B cell (primary cell): ENCODE measurements around the gene TECRL.

ENCODE experiments used
- CTCF ChIP-seq: fragments of 200-600 bp; IDR thresholded peaks from one replicate; pipeline ENCODE4 v1.8.0; 2022; ENCODE audit warnings: antibody characterized with exemption, mild to moderate bottlenecking
- EZH2 ChIP-seq: IDR thresholded peaks from 2 replicates; pipeline ENCODE4 v1.6.1; 2012; ENCODE audit warnings: borderline replicate concordance, low read depth, mild to moderate bottlenecking, moderate library complexity, low read length; ENCODE audit not compliant: insufficient read depth, poor library complexity, severe bottlenecking

GRCh38 chr4:64405761-64406160 lies 3.5 kb downstream of the TECRL start:
- TF ChIP-seq CTCF, result no peak
- no peak for TF ChIP-seq EZH2
